Loucy (cell line): ENCODE measurements around the gene JOSD1.

Source experiments
- H2AFZ ChIP-seq: fragments of 200-600 bp; sonication (generic); 2 replicates; pipeline ENCODE4 v1.6.0; 2016; ENCODE audit warnings: antibody characterized with exemption, mild to moderate bottlenecking, low read length, moderate library complexity
- H3F3A ChIP-seq: fragments of 200-600 bp; 2 replicates; pipeline ENCODE4 v1.6.0; 2016; ENCODE audit warnings: antibody characterized with exemption, low read depth, mild to moderate bottlenecking
- H3K27me3 ChIP-seq: fragments of 200-600 bp; sonication (generic); 2 replicates; pipeline ENCODE4 v1.6.1; 2014; ENCODE audit warnings: low read length, mild to moderate bottlenecking; ENCODE audit not compliant: insufficient read depth, poor library complexity, severe bottlenecking
- H3K36me3 ChIP-seq: fragments of 200-600 bp; sonication (generic); 2 replicates; pipeline ENCODE4 v1.6.1; 2016; ENCODE audit warnings: low read length; ENCODE audit not compliant: insufficient read depth
- H3K4me1 ChIP-seq: fragments of 200-600 bp; sonication (generic); 2 replicates; pipeline ENCODE4 v1.5.1; 2014; ENCODE audit warnings: low read length, mild to moderate bottlenecking; ENCODE audit not compliant: insufficient read depth, poor library complexity, severe bottlenecking
- H3K4me2 ChIP-seq: fragments of 200-600 bp; sonication (generic); 2 replicates; pipeline ENCODE4 v1.6.0; 2014; ENCODE audit warnings: antibody characterized with exemption, low read length, low read depth, mild to moderate bottlenecking; ENCODE audit not compliant: poor library complexity, severe bottlenecking
- H3K4me3 ChIP-seq: fragments of 200-600 bp; sonication (generic); 2 replicates; pipeline ENCODE4 v1.5.1; 2014; ENCODE audit warnings: low read length, mild to moderate bottlenecking, mixed read lengths; ENCODE audit not compliant: poor library complexity, severe bottlenecking
- H3K79me2 ChIP-seq: fragments of 200-600 bp; sonication (generic); 2 replicates; pipeline ENCODE4 v1.6.1; 2014; ENCODE audit warnings: low read length; ENCODE audit not compliant: insufficient read depth
- H3K9ac ChIP-seq: fragments of 200-600 bp; sonication (generic); 2 replicates; pipeline ENCODE4 v1.6.0; 2014; ENCODE audit warnings: mild to moderate bottlenecking, low read depth, low read length, moderate library complexity; ENCODE audit not compliant: poor library complexity, severe bottlenecking
- H3K9me2 ChIP-seq: fragments of 200-600 bp; sonication (generic); replicated peaks from 2 replicates; pipeline ENCODE4 v1.6.1; 2016; ENCODE audit warnings: low read depth, low read length, mixed read lengths
- H3K9me3 ChIP-seq: fragments of 200-600 bp; sonication (generic); 2 replicates; pipeline ENCODE4 v1.6.1; 2014; ENCODE audit warnings: mild to moderate bottlenecking, antibody characterized with exemption, low read length, low read depth; ENCODE audit not compliant: insufficient read depth
- H4K20me1 ChIP-seq: fragments of 200-600 bp; sonication (generic); 2 replicates; pipeline ENCODE4 v1.6.0; 2014; ENCODE audit warnings: antibody characterized with exemption, low read length, mild to moderate bottlenecking; ENCODE audit not compliant: insufficient read depth, poor library complexity, severe bottlenecking
- CTCF ChIP-seq: fragments of 200-600 bp; sonication (generic); conservative IDR thresholded peaks from 2 replicates; pipeline ENCODE4 v1.5.1; 2014; ENCODE audit warnings: mild to moderate bottlenecking, antibody characterized with exemption, low read length
- EZH2phosphoT487 ChIP-seq: fragments of 200-600 bp; IDR thresholded peaks from 2 replicates; pipeline ENCODE4 v1.6.1; 2018; ENCODE audit warnings: antibody characterized with exemption, mild to moderate bottlenecking, moderate library complexity, borderline replicate concordance

JOSD1 gene

GRCh38 chr22:38689651-38690050 is 11.1 kb downstream of the JOSD1 start:
- H3K4me1 ChIP-seq: peaks cover 16% of the 10 kb centered on the region
- H4K20me1 ChIP-seq: peaks cover 7% of the 10 kb centered on the region
- H3F3A ChIP-seq: no peaks in the 10 kb centered on the region

GRCh38 chr22:38685761-38686160 is 15.0 kb downstream of the JOSD1 start:
- Histone ChIP-seq H3K79me2 (peaks cover 25% of the 10 kb centered on the region), H3K9me3 (no peaks in the 10 kb centered on the region), H3K9ac (no peak overlapping the region), H3F3A (no peaks in the 10 kb centered on the region), H4K20me1 (peaks cover 7% of the 10 kb centered on the region), H3K4me3 (no peak overlapping the region), H3K27me3 (no peaks in the 10 kb centered on the region), H3K9me2 (no peaks in the 10 kb centered on the region), H3K4me1 (peaks cover 10% of the 10 kb centered on the region), H2AFZ (no peak overlapping the region), H3K36me3 (peaks cover 53% of the 10 kb centered on the region; the same call in 1 of the 2 replicates), H3K4me2 (no peak overlapping the region)
- TF ChIP-seq EZH2phosphoT487: no peak
- TF ChIP-seq CTCF: no peak

More at GRCh38 chr22:38689651-38690050, 11.1 kb downstream of the JOSD1 start:
- Histone ChIP-seq H3K27me3 (no peaks in the 10 kb centered on the region), H3K4me2 (no peak overlapping the region), H3K36me3 (peaks cover 40% of the 10 kb centered on the region; the same call in 1 of the 2 replicates), H3K9me2 (no peaks in the 10 kb centered on the region), H3K9ac (no peak overlapping the region), H2AFZ (no peak overlapping the region), H3K9me3 (no peaks in the 10 kb centered on the region), H3K4me3 (no peak overlapping the region), H3K79me2 (peaks cover 27% of the 10 kb centered on the region; the same call in 1 of the 2 replicates)
- TF ChIP-seq CTCF (no peak), EZH2phosphoT487 (no peak)

GRCh38 chr22:38684895-38685294 is 15.8 kb downstream of the JOSD1 start:
- Histone ChIP-seq H3F3A (no peaks in the 10 kb centered on the region), H4K20me1 (peaks cover 7% of the 10 kb centered on the region), H3K4me1 (peaks cover 10% of the 10 kb centered on the region), H3K36me3 (peaks cover 53% of the 10 kb centered on the region; the same call in 1 of the 2 replicates), H3K9me3 (no peaks in the 10 kb centered on the region), H3K27me3 (no peaks in the 10 kb centered on the region), H3K4me3 (no peak overlapping the region), H3K4me2 (no peak overlapping the region), H3K9me2 (no peaks in the 10 kb centered on the region), H3K9ac (no peak overlapping the region), H3K79me2 (peaks cover 22% of the 10 kb centered on the region), H2AFZ (no peak overlapping the region)
- TF ChIP-seq CTCF (no peak), EZH2phosphoT487 (no peak)
